Subcutaneous adipose tissue (tissue), 4 donors: ENCODE results near the gene MAML3. TPM values are rescaled to one million over a fixed set of nuclear protein-coding genes. Genes with fewer than 3 reads are reported as not detected.

ENCODE experiments used
- total RNA-seq, 4 donors: library from RNA; depleted of rRNA; stranded (reverse); fragments of >200 nt; gene quantifications; one replicate each; pipeline ENCODE4 v1.1.0, GENCODE V29; 2016
- TF ChIP-seq, protein P1 (sequence below): fragments of 450-650 bp; IDR thresholded peaks from one replicate; pipeline ENCODE4 v1.5.1; 2016; ENCODE audit warnings: low read depth, mild to moderate bottlenecking, control low read depth, antibody characterized with exemption, moderate library complexity

MAML3 gene
- total RNA-seq, 4 donors from 2014 or later: 3.5 to 11.1 (median 9.1) TPM

DNA sequence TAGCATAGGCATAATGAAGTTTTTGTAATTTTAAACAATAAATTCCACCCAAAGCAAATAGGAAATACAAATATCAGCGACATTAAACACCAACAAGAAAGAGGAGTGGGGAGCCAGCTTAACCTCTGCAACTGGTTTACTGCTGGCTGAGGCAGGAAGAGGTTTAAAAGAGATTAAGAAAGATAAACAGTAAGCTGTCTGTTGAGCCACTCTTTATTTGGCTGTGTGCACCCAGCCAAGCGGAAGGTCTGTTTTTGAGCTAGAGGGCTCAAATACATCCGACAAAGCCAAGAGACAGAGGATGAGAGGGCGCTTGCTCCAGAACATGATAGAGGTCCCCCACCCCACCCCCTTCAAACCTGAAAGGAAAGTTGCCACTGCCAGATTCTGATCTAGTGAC lies 297.0 kb downstream of the MAML3 start:
- TF ChIP-seq, protein P1, sequence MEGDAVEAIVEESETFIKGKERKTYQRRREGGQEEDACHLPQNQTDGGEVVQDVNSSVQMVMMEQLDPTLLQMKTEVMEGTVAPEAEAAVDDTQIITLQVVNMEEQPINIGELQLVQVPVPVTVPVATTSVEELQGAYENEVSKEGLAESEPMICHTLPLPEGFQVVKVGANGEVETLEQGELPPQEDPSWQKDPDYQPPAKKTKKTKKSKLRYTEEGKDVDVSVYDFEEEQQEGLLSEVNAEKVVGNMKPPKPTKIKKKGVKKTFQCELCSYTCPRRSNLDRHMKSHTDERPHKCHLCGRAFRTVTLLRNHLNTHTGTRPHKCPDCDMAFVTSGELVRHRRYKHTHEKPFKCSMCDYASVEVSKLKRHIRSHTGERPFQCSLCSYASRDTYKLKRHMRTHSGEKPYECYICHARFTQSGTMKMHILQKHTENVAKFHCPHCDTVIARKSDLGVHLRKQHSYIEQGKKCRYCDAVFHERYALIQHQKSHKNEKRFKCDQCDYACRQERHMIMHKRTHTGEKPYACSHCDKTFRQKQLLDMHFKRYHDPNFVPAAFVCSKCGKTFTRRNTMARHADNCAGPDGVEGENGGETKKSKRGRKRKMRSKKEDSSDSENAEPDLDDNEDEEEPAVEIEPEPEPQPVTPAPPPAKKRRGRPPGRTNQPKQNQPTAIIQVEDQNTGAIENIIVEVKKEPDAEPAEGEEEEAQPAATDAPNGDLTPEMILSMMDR: no peak

DNA sequence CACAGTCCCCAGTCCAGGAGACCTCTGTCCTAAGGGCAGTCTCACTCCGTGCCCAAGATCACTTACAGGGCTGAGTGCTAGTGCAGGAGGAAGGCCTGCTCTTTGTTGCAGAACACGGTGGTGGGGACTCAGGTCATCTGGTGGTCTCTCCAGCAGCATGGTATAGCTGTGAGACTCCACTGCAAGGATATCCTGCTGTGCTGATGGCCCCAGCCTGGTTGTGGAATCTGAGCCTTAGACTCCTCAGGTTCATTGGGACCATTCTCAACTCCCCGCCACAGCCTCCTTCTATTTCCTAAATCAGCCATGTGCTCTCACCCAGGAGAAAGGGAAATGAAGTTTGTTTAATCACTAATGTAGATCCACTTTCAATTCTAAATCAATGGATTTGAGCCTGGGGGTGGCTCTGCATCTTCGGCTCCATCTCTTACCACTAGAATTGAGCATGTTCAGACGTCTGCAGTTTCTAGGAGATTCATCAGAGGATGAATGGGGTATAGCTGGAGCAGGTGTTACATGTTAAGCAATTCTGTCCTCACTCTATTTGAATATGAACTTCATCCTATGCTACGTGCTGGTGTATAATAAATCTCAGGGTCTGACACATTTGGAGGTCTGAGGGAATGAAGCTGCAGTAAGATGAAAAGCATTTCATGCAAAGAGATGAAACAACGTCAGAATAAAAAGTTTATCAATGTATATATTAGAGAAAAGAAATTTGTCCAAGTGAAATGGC lies 299.1 kb downstream of the MAML3 start:
- TF ChIP-seq, protein P1: no peak

DNA sequence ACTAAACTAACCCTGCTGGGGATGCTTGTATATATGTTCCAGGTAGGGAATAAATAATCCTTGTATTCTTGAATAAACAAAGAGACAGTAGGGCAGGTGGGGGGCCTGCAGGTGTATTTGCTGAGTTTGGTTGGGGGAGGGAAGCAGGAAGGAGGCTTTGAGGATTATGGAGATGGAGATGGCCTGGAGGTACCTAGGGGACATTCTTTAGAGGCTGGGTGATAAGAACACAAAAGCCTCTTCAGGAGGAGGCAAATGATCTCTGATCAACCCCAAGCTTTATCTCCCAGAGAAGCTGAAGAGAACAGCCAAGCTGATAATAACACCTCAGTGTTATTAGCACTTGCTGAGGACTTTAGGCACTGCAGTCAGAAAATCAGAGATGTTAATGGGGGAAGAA lies 300.7 kb downstream of the MAML3 start:
- TF ChIP-seq, protein P1: no peak

DNA sequence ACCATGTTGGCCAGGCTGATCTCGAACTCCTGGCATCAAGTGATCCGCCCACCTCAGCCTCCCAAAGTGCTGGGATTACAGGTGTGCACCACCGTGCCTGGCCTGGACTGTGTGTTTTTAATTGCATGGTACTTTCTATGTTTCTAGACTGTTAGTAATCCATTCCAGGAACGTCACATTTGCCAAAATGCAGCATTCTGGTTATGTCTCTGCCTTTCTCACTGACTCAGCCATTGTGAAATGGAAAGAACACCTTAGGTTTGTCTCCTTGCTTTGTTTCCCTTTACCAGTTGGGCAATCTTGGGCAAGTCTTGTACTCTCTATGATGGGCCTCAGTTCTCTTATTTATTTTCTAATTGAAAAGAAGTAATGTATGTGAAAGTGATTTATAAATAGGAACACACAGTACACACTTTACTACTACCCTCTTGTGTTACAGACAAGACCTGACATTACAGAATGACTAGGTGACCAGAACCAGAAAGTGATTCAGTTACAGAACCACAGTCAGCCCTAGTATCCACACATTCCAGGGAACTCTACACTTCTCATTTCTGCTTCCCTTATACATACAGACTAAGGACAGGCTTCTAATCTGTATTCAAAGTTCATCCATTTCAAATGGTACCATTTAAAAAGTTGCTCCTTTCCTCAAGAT lies 301.2 kb downstream of the MAML3 start:
- TF ChIP-seq, protein P1: no peak

DNA sequence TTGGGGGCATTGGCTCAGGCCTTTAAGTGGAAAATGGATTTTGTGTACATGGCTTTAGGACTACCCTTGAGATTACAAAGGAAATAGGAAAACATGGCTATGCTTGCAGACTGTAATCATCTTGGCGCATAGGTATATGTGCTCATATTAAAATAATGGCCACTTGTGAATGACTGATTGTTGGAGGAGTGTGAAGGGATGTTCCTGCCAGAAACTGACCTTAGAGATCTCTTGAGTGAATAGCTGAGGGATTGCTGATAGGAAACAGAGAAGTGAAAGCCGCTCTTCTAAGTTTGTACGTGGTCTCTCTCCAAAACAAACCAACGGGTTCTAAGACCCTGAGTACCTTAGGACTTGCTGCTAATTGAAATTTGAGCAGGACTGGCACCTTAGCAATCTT lies 302.3 kb downstream of the MAML3 start:
- TF ChIP-seq, protein P1: no peak

DNA sequence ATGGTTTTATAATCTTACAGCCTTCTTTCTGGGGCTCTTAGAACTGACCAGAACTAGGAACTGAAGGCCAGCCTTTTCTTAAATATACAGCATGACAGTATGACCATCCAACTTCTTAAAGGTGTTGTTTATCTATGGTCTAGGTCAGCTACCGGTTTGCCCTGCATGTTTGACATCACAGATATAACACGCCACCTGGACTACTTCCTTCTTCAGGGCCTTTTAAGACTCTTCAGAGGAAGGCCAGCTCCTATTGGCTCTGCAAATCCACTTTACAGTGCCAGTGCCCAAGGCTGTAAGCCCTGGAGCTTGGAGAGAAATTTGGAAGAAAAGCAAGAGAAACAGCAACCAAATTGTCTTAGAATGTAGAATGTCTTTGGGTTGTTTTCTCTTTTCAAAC lies 302.9 kb downstream of the MAML3 start:
- TF ChIP-seq, protein P1: no peak

DNA sequence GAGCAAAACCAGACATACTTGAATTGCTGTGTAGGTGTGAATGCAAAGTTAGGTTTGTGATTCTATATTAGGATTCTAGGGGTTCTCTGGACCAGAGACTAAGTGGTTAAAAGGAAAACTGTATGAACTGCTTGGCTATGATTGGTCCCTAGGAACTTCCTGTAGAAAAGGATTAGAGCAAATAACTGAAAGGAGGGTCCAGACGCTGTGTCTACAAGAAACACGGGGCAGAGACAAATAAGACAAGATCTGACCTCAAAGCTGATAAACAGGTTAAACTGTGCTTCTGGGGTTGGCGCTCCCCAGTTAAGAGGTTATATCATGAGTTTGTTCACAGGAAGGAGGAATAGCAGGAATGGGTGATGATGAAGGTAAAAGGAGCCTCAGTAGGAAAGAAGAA lies 304.8 kb downstream of the MAML3 start:
- TF ChIP-seq, protein P1: no peak
